Measurements from ENCODE around the gene PF4V1.

Gene PF4V1

GRCh38 chr4:73848183-73848777 lies 4.8 kb upstream of the PF4V1 start:
- DNase-seq = no peak

- no peak for DNase-seq
Measured at GRCh38 chr4:73850261-73850970, 2.7 kb upstream of the PF4V1 start.

GRCh38 chr4:73851293-73851692 lies 1.8 kb upstream of the PF4V1 start:
- no peak for DNase-seq

GRCh38 chr4:73852771-73853170 lies 325 bp upstream of the PF4V1 start:
- DNase-seq = no peak

GRCh38 chr4:73853718-73854473 lies 800 bp downstream of the PF4V1 start:
- no peak for DNase-seq

GRCh38 chr4:73855406-73855805 lies 2.3 kb downstream of the PF4V1 start:
- no peak for DNase-seq

- DNase-seq = no peak
Measured at GRCh38 chr4:73856518-73856917, 3.4 kb downstream of the PF4V1 start.

GRCh38 chr4:73859614-73860088 lies 6.6 kb downstream of the PF4V1 start:
- no peak for DNase-seq

- no peak for DNase-seq
Measured at GRCh38 chr4:73860181-73860580, 7.1 kb downstream of the PF4V1 start.

GRCh38 chr4:73860917-73861316 lies 7.8 kb downstream of the PF4V1 start:
- DNase-seq = no peak

GRCh38 chr4:73862322-73862721 lies 9.2 kb downstream of the PF4V1 start:
- no peak for DNase-seq

GRCh38 chr4:73864365-73864764 lies 11.3 kb downstream of the PF4V1 start:
- no peak for DNase-seq

GRCh38 chr4:73864961-73865360 lies 11.9 kb downstream of the PF4V1 start:
- DNase-seq = no peak

GRCh38 chr4:73865431-73866096 lies 12.5 kb downstream of the PF4V1 start:
- DNase-seq = no peak

- no peak for DNase-seq
Measured at GRCh38 chr4:73866246-73866645, 13.2 kb downstream of the PF4V1 start.

- DNase-seq = no peak
Measured at GRCh38 chr4:73867783-73868182, 14.7 kb downstream of the PF4V1 start.

GRCh38 chr4:73868206-73869129 lies 15.4 kb downstream of the PF4V1 start:
- DNase-seq = no peak

- DNase-seq = no peak
Measured at GRCh38 chr4:73869130-73870055, 16.3 kb downstream of the PF4V1 start, which contains the start of gene CXCL1. Gene CXCL1 (plus strand): TSS chr4:73869393. CDS start chr4:73869471, 78 bp downstream.

- DNase-seq = no peak
Measured at GRCh38 chr4:73870260-73870659, 17.2 kb downstream of the PF4V1 start.

GRCh38 chr4:73870768-73871167 lies 17.7 kb downstream of the PF4V1 start:
- DNase-seq = no peak
